Hepatocyte (in vitro differentiated cells): ENCODE data around the gene UQCC5. TPM values are rescaled to one million over a fixed set of nuclear protein-coding genes. Genes with fewer than 3 reads are reported as not detected.

Experiments used
- DNase-seq: peaks from one replicate; pipeline ENCODE4 v3.0.0-alpha.2; 2016; ENCODE audit warnings: low spot score
- H2AFZ ChIP-seq: fragments of 200-600 bp; sonication (generic); 2 replicates; pipeline ENCODE4 v1.6.0; 2016; ENCODE audit warnings: antibody characterized with exemption, mild to moderate bottlenecking
- H3K27ac ChIP-seq: fragments of 200-600 bp; sonication (generic); 2 replicates; pipeline ENCODE4 v1.5.1; 2016; ENCODE audit warnings: mild to moderate bottlenecking
- H3K27me3 ChIP-seq: fragments of 200-600 bp; sonication (generic); 2 replicates; pipeline ENCODE4 v1.6.1; 2016
- H3K36me3 ChIP-seq: fragments of 200-600 bp; sonication (generic); replicated peaks from 2 replicates; pipeline ENCODE4 v1.5.1; 2016; ENCODE audit warnings: low read depth; ENCODE audit not compliant: insufficient read depth
- H3K4me1 ChIP-seq: fragments of 200-600 bp; sonication (generic); 2 replicates; pipeline ENCODE4 v1.5.1; 2016; ENCODE audit warnings: mild to moderate bottlenecking, moderate library complexity; ENCODE audit not compliant: insufficient read depth
- H3K4me2 ChIP-seq: fragments of 200-600 bp; sonication (generic); 2 replicates; pipeline ENCODE4 v1.6.0; 2016
- H3K4me3 ChIP-seq: fragments of 200-600 bp; sonication (generic); 2 replicates; pipeline ENCODE4 v1.5.1; 2016; ENCODE audit warnings: mild to moderate bottlenecking
- H3K79me2 ChIP-seq: fragments of 200-600 bp; sonication (generic); 2 replicates; pipeline ENCODE4 v1.6.0; 2017; ENCODE audit warnings: mild to moderate bottlenecking
- H3K9me2 ChIP-seq: fragments of 200-600 bp; sonication (generic); replicated peaks from 2 replicates; pipeline ENCODE4 v1.6.0; 2017; ENCODE audit warnings: mild to moderate bottlenecking; ENCODE audit not compliant: insufficient read depth
- H3K9me3 ChIP-seq: fragments of 200-600 bp; sonication (generic); 2 replicates; pipeline ENCODE4 v1.5.1; 2016; ENCODE audit warnings: low read depth, mild to moderate bottlenecking
- H4K20me1 ChIP-seq: fragments of 200-600 bp; sonication (generic); 2 replicates; pipeline ENCODE4 v1.6.0; 2016; ENCODE audit warnings: mild to moderate bottlenecking; ENCODE audit not compliant: insufficient read depth, poor library complexity, severe bottlenecking
- EZH2 ChIP-seq: fragments of 200-600 bp; sonication (generic); IDR thresholded peaks from 2 replicates; pipeline ENCODE4 v1.6.1; 2016; ENCODE audit warnings: antibody characterized with exemption, mild to moderate bottlenecking, borderline replicate concordance
- EZH2phosphoT487 ChIP-seq: fragments of 200-600 bp; sonication (generic); IDR thresholded peaks from one replicate; pipeline ENCODE4 v1.6.1; 2018; ENCODE audit warnings: antibody characterized with exemption, mild to moderate bottlenecking, low read depth, moderate library complexity; ENCODE audit not compliant: unreplicated experiment, severe bottlenecking
- WGBS: methylation state at CpG from one replicate; pipeline ENCODE4 v1.1.6; 2016; ENCODE audit warnings: low lambda C conversion rate; ENCODE audit errors: missing lambda C conversion rate; 5-methylcytosine and 5-hydroxymethylcytosine counted together
- polyA plus RNA-seq: library from polyadenylated mRNA; unstranded; fragments of >200 nt; fragmentation: Nextera tagmentation; extraction: Ambion mirVana; gene quantifications from 2 replicates; pipeline ENCODE4 v1.2.1, GENCODE V29; 2016
- total RNA-seq: library from RNA; depleted of rRNA; stranded (reverse); fragments of >200 nt; gene quantifications from 2 replicates; pipeline ENCODE4 v1.2.3, GENCODE V29; 2014
- TF ChIP-seq, protein P1 (sequence below): fragments of 200-600 bp; sonication (generic); IDR thresholded peaks from 2 replicates; pipeline ENCODE4 v1.5.1; 2016; ENCODE audit warnings: antibody characterized with exemption, mild to moderate bottlenecking; ENCODE audit not compliant: poor library complexity

UQCC5 gene
- total and polyA plus RNA-seq, 2 experiments from 2014 or later, result 0.83 to 51.7 TPM

DNA sequence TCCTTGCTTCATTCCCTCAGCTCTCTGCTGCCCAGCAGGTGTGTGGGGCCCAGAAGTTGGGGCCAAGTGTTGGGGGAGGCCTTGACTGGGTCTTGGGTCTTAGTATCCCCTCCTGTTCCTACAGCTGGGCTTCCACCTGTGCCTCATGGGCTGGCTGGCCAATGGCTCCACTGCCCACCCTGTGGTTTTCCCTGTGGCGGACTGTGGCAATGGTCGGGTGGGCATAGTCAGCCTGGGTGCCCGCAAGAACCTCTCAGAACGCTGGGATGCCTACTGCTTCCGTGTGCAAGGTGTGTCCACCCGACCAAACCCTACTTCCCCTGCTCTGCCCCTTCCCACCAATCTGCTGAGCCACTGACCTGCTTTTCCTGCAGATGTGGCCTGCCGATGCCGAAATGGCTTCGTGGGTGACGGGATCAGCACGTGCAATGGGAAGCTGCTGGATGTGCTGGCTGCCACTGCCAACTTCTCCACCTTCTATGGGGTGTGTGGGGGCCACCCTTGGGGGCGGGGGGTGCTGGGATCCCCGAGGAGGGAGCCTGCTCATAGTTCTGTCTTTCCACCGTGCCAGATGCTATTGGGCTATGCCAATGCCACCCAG, 13.7 kb upstream of the UQCC5 start:
- H2AFZ ChIP-seq, result no peak overlapping the region
- H3K9me2 ChIP-seq, result no peaks in the 10 kb centered on the region
- TF ChIP-seq EZH2phosphoT487, result no peak
- no peak for TF ChIP-seq EZH2
- TF ChIP-seq, protein P1, sequence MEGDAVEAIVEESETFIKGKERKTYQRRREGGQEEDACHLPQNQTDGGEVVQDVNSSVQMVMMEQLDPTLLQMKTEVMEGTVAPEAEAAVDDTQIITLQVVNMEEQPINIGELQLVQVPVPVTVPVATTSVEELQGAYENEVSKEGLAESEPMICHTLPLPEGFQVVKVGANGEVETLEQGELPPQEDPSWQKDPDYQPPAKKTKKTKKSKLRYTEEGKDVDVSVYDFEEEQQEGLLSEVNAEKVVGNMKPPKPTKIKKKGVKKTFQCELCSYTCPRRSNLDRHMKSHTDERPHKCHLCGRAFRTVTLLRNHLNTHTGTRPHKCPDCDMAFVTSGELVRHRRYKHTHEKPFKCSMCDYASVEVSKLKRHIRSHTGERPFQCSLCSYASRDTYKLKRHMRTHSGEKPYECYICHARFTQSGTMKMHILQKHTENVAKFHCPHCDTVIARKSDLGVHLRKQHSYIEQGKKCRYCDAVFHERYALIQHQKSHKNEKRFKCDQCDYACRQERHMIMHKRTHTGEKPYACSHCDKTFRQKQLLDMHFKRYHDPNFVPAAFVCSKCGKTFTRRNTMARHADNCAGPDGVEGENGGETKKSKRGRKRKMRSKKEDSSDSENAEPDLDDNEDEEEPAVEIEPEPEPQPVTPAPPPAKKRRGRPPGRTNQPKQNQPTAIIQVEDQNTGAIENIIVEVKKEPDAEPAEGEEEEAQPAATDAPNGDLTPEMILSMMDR, result no peak
- no peaks in the 10 kb centered on the region for H3K9me3 ChIP-seq
- H3K4me3 ChIP-seq, result no peak overlapping the region
- DNase-seq, result no peak
- H3K4me2 ChIP-seq, result no peak overlapping the region
- H3K27me3 ChIP-seq, result no peaks in the 10 kb centered on the region
- H3K36me3 ChIP-seq, result no peaks in the 10 kb centered on the region
- peaks cover 7% of the 10 kb centered on the region for H3K4me1 ChIP-seq
- no peaks in the 10 kb centered on the region for H3K79me2 ChIP-seq
- H4K20me1 ChIP-seq, result no peaks in the 10 kb centered on the region
- no peak overlapping the region for H3K27ac ChIP-seq
- 90% methylated on average over 14 of the region's 14 CpGs for whole genome bisulfite sequencing

DNA sequence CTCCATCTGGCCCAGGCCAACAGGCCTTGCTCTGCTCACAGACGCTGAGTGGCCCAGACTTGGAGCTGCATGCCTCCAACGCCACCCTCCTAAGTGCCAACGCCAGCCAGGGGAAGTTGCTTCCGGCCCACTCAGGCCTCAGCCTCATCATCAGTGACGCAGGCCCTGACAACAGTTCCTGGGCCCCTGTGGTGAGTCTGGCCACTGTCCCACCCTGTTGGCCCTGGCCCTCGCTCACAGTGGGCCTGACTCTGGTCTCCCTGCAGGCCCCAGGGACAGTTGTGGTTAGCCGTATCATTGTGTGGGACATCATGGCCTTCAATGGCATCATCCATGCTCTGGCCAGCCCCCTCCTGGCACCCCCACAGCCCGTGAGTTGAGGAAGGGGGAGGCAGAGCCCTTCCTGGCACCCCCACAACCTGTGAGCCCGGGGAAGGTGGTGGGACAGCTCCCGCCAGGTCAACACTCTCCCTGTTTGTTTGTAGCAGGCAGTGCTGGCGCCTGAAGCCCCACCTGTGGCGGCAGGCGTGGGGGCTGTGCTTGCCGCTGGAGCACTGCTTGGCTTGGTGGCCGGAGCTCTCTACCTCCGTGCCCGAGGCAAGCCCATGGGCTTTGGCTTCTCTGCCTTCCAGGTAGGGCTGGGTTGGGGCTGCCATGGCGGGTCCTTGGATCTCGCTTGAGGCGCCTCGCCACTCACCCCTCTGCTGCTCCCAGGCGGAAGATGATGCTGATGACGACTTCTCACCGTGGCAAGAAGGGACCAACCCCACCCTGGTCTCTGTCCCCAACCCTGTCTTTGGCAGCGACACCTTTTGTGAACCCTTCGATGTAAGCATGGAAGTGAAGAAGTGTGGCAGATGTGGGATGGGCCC, 12.8 kb upstream of the UQCC5 start:
- Histone ChIP-seq H3K4me1 (peaks cover 7% of the 10 kb centered on the region), H3K27ac (no peak overlapping the region)
- WGBS, result 93% methylated on average over 26 of the region's 26 CpGs

DNA sequence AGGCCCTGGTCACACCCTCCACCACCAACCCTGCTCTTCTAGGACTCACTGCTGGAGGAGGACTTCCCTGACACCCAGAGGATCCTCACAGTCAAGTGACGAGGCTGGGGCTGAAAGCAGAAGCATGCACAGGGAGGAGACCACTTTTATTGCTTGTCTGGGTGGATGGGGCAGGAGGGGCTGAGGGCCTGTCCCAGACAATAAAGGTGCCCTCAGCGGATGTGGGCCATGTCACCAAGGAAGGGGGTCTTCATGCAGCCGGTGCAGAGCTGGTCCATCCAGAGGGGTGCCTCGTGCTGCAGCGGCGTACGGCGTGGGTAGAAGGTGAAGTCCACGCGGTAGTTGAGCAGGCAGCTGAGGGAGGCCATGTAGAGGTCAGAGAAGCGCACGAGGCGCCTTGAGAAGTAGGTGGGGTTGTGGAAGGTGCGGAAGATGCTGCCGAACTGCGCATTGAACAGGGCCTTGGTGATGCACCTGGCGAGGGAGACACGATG, 12.1 kb upstream of the UQCC5 start:
- TF ChIP-seq EZH2, result no peak
- no peak for TF ChIP-seq EZH2phosphoT487
- TF ChIP-seq, protein P1, result no peak
- Histone ChIP-seq H3K4me1 (peaks cover 7% of the 10 kb centered on the region), H3K27ac (no peak overlapping the region), H2AFZ (no peak overlapping the region), H3K9me3 (no peaks in the 10 kb centered on the region), H3K79me2 (no peaks in the 10 kb centered on the region), H3K36me3 (no peaks in the 10 kb centered on the region), H3K27me3 (no peaks in the 10 kb centered on the region), H3K9me2 (no peaks in the 10 kb centered on the region), H4K20me1 (no peaks in the 10 kb centered on the region), H3K4me3 (no peak overlapping the region), H3K4me2 (no peak overlapping the region)
- whole genome bisulfite sequencing, result 93% methylated on average over 16 of the region's 18 CpGs
- DNase-seq, result no peak

More for the DNA sequence above, 12.8 kb upstream of the UQCC5 start:
- DNase-seq, result no peak
- Histone ChIP-seq H3K4me2 (no peak overlapping the region), H3K36me3 (no peaks in the 10 kb centered on the region), H4K20me1 (no peaks in the 10 kb centered on the region), H3K27me3 (no peaks in the 10 kb centered on the region), H3K9me3 (no peaks in the 10 kb centered on the region), H3K79me2 (no peaks in the 10 kb centered on the region), H3K4me3 (no peak overlapping the region), H3K9me2 (no peaks in the 10 kb centered on the region), H2AFZ (no peak overlapping the region)
- TF ChIP-seq EZH2, result no peak
- TF ChIP-seq EZH2phosphoT487, result no peak
- TF ChIP-seq, protein P1, result no peak
